OCI-LY7 (cell line): ENCODE data around the gene LRRD1.

Experiments
- EZH2phosphoT487 ChIP-seq: fragments of 200-600 bp; sonication (generic); IDR thresholded peaks from 2 replicates; pipeline ENCODE4 v1.6.1; 2018; ENCODE audit warnings: low read depth, borderline replicate concordance, mild to moderate bottlenecking, mixed run types, antibody characterized with exemption, low read length, moderate library complexity, mixed read lengths
- TF ChIP-seq, protein P1 (sequence below): fragments of 200-600 bp; sonication (generic); conservative IDR thresholded peaks from 2 replicates; pipeline ENCODE4 v1.5.1; 2014; ENCODE audit warnings: mild to moderate bottlenecking, antibody characterized with exemption, low read length, moderate library complexity, mixed read lengths

DNA sequence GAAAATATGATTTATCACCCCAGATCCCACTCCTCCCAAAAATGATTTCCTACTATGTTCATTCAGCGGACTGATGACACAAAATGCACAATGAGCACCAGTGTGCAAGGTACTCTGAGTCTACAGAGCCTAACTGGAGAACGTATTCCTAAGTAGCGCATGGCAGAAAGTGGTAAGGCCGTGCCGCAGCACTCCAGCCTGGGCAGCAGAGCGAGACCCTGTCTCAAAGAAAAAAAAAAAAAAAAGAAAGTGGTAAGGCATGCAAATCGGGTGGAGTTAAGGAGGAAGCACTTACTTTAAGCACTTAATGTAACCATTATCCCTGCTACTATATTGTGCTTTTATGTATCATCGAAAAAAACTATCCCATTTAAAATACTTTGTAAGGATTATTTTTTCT lies 70.1 kb downstream of the LRRD1 start:
- TF ChIP-seq, protein P1, sequence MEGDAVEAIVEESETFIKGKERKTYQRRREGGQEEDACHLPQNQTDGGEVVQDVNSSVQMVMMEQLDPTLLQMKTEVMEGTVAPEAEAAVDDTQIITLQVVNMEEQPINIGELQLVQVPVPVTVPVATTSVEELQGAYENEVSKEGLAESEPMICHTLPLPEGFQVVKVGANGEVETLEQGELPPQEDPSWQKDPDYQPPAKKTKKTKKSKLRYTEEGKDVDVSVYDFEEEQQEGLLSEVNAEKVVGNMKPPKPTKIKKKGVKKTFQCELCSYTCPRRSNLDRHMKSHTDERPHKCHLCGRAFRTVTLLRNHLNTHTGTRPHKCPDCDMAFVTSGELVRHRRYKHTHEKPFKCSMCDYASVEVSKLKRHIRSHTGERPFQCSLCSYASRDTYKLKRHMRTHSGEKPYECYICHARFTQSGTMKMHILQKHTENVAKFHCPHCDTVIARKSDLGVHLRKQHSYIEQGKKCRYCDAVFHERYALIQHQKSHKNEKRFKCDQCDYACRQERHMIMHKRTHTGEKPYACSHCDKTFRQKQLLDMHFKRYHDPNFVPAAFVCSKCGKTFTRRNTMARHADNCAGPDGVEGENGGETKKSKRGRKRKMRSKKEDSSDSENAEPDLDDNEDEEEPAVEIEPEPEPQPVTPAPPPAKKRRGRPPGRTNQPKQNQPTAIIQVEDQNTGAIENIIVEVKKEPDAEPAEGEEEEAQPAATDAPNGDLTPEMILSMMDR, result no peak
- no peak for TF ChIP-seq EZH2phosphoT487
